ENCODE data around the gene ACSL3. TPM values are rescaled to one million over a fixed set of nuclear protein-coding genes. Genes with fewer than 3 reads are reported as not detected.

Gene ACSL3
- total and polyA plus RNA-seq, 2 donors (not counting 3 experiments of a cell fraction or from before 2014, with no cell fraction given): 58.7 to 139 TPM

DNA sequence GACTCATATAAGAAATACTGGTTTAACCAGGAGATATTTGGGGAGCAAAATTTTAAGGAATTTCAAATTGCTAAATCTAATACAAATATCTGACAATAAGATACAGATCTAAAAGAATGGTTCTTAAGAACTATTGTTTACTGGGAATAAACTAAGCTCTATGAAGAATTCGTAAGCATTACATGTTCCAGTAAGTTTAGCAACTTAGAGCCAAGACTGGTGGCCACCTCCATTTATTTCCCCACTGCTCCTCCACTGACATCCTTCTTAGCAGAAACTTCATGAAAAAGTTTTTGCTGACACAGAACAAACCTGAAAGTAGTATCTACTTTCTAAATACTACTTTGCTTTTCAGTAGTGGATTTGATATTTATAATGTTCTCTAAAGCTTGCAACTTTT is 83.0 kb downstream of the ACSL3 start:
- no peaks in the 10 kb centered on the region for H3K27me3 ChIP-seq (ENCODE audit: control insufficient read depth in 2 of 2, insufficient read depth in 2 of 2, low read length in 2 of 2)
- peaks cover 4% of the 10 kb centered on the region for H4K20me1 ChIP-seq (replicated peaks; ENCODE audit: control insufficient read depth, extremely low read depth, insufficient read depth, low read length)
- intact Hi-C loops (cut with micrococcal nuclease): no loop called here
- H3K4me2 ChIP-seq (ENCODE audit: insufficient read depth, low read length): no peak overlapping the region
- dilution Hi-C loops (cut with MboI; ENCODE audit: extremely low pct_ligation_motif_present, low sequenced_read_pairs): no loop called here
- peaks cover 6% of the 10 kb centered on the region for H3K79me2 ChIP-seq (ENCODE audit: control insufficient read depth, insufficient read depth, low read length)
- FAIRE-seq (no peak), DNase-seq (ENCODE audit: low read depth, low spot score) (no peak)
- no peak overlapping the region for H3K9ac ChIP-seq (replicated peaks; ENCODE audit: extremely low read depth, insufficient read depth, low read length)
- TF ChIP-seq JUN (IDR thresholded peaks at IDR 0.05; ENCODE audit: borderline replicate concordance, insufficient read depth, insufficient read length, low read depth) (no peak), FOS (IDR thresholded peaks at IDR 0.05; ENCODE audit: borderline replicate concordance, insufficient read depth, low read length) (no peak), CTCF (IDR thresholded peaks at IDR 0.05; ENCODE audit: extremely low read depth in 1 of 2, insufficient read depth in 1 of 2, low read depth in 1 of 2, low read length in 2 of 2) (no peak), MYC (IDR thresholded peaks at IDR 0.05; ENCODE audit: low read depth, low read length) (no peak), POLR2AphosphoS5 (IDR thresholded peaks at IDR 0.05; ENCODE audit: insufficient read depth, low read depth, low read length) (no peak), POLR2A (IDR thresholded peaks at IDR 0.05; ENCODE audit: low read depth, low read length) (no peak), EZH2 (IDR thresholded peaks at IDR 0.05; ENCODE audit: borderline replicate concordance, low read depth, low read length, severe bottlenecking) (no peak), GATA2 (IDR thresholded peaks at IDR 0.05; ENCODE audit: insufficient read depth, insufficient read length, low read depth, low read length) (no peak)
- TF ChIP-seq, protein P1, sequence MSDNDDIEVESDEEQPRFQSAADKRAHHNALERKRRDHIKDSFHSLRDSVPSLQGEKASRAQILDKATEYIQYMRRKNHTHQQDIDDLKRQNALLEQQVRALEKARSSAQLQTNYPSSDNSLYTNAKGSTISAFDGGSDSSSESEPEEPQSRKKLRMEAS (IDR thresholded peaks at IDR 0.05; ENCODE audit: insufficient read depth, insufficient read length): no peak
- CTCF ChIA-PET: interaction anchor here (0.6 to 2.0 kb wide), 4 partner anchors 15 to 724 kb away, joined by 3 to 7 read pairs (median 6); no protein-coding TSS in a partner anchor
- BruUV-seq (replicated peaks): no TSS peak
- H3K9me1 ChIP-seq (replicated peaks; ENCODE audit: control insufficient read depth, extremely low read depth, insufficient read depth, low read length): no peaks in the 10 kb centered on the region
- POLR2A ChIA-PET: no interaction called here
- no peak overlapping the region for H2AFZ ChIP-seq (ENCODE audit: low read depth, low read length)
- H3K27ac ChIP-seq (ENCODE audit: insufficient read depth, low read depth, low read length): no peak overlapping the region
- H3K36me3 ChIP-seq (ENCODE audit: control insufficient read depth in 2 of 2, extremely low read depth in 1 of 2, insufficient read depth in 2 of 2, low read length in 2 of 2): no peaks in the 10 kb centered on the region
- H3K9me3 ChIP-seq (replicated peaks; ENCODE audit: control insufficient read depth, insufficient read depth, low read length): no peaks in the 10 kb centered on the region
- H3K4me3 ChIP-seq (replicated peaks in 1 of 3; ENCODE audit: insufficient read depth in 1 of 3, low read depth in 1 of 3, low read length in 3 of 3): no peak overlapping the region
- no peaks in the 10 kb centered on the region for H3K4me1 ChIP-seq (ENCODE audit: control insufficient read depth, extremely low read depth, insufficient read depth, low read length)

All from endothelial cell of umbilical vein (primary cell).